WI38 (cell line): Measurements from ENCODE around the gene COL23A1.

Experiments
- H3K4me3 ChIP-seq: 2 replicates; pipeline ENCODE4 v1.5.1; 2011; ENCODE audit warnings: low read depth, mild to moderate bottlenecking, control low read depth, low read length
- TF ChIP-seq, protein P1 (sequence below): IDR thresholded peaks from 2 replicates; pipeline ENCODE4 v1.5.1; 2012; ENCODE audit warnings: low read depth, mild to moderate bottlenecking, control low read depth, low read length

The COL23A1 gene

GRCh38 chr5:178249191-178249989, 340.8 kb downstream of the COL23A1 start:
- no peak overlapping the region for H3K4me3 ChIP-seq
- TF ChIP-seq, protein P1, sequence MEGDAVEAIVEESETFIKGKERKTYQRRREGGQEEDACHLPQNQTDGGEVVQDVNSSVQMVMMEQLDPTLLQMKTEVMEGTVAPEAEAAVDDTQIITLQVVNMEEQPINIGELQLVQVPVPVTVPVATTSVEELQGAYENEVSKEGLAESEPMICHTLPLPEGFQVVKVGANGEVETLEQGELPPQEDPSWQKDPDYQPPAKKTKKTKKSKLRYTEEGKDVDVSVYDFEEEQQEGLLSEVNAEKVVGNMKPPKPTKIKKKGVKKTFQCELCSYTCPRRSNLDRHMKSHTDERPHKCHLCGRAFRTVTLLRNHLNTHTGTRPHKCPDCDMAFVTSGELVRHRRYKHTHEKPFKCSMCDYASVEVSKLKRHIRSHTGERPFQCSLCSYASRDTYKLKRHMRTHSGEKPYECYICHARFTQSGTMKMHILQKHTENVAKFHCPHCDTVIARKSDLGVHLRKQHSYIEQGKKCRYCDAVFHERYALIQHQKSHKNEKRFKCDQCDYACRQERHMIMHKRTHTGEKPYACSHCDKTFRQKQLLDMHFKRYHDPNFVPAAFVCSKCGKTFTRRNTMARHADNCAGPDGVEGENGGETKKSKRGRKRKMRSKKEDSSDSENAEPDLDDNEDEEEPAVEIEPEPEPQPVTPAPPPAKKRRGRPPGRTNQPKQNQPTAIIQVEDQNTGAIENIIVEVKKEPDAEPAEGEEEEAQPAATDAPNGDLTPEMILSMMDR = no peak

DNA sequence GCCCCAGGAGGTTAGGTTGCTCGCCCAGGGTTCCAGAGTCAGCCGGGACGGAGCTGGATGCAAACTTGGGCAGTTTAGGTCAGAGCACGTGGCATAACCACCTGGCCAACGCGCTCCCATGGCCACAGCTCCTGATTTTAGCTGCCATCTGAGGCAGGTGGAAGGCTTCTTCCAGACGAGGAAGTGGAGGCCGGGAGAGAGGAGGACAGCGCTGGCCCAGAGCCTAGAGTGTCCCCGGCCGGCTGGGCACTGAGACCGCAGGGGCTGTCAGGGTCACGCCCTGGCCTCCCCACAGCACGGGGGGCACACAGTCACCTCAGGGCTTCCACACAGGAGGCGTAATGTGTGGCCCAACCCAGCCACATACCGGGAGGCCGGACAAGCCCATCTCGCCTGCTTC, 341.4 kb downstream of the COL23A1 start:
- H3K4me3 ChIP-seq = no peak overlapping the region
- TF ChIP-seq, protein P1 = no peak

DNA sequence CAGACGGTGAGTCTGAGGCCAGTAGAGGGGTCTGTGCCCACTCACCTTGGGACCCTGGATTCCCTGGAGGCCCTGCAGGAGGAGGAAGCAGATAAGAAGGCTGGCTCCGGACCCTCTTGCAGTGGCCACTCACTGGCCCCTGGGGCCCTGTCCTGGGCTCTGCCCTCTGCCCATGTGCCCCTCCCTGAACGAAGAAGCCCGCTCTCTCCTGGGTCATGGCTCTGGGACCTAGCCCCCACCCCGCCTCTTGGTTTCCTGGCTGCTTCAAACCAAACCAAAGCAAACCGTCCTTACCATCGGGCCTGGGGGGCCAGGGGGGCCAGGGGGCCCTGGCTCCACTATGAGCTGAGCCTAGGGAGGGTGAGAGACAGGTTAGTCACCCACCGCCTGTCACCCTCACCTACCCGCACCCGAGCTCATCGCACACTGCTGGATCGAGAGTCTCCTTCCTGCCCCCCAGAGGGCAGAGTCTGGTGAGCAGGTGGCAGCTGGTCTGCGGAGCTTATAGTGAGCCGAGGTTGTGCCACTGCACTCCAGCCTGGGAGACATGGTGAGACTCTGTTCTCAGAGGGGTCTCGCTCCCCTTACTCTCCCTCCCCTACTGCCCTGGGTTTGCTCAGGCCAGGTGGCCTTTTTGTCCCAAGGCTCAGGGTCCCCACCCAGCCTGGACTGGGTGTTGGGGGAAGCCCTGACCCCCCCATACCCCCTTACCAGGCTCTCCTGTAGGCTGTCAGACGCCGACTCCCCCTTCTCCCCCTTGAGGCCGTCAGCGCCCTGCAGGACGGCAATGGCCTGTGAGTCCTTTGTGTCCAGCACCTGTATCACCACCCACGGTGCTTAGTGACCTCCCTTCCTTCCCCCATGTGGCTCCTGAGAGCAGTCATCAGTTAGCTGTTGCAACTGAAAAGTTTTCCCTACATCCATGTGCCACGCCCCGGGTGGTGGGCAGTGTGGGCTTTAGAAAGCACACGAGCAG, 342.4 kb downstream of the COL23A1 start:
- TF ChIP-seq, protein P1 = no peak

GRCh38 chr5:178246624-178247279, 343.4 kb downstream of the COL23A1 start:
- H3K4me3 ChIP-seq = no peak overlapping the region
- TF ChIP-seq, protein P1 = no peak

More for the DNA sequence above, 342.4 kb downstream of the COL23A1 start:
- no peak overlapping the region for H3K4me3 ChIP-seq

GRCh38 chr5:178245389-178245788, 344.8 kb downstream of the COL23A1 start:
- H3K4me3 ChIP-seq = no peak overlapping the region
- TF ChIP-seq, protein P1 = no peak

DNA sequence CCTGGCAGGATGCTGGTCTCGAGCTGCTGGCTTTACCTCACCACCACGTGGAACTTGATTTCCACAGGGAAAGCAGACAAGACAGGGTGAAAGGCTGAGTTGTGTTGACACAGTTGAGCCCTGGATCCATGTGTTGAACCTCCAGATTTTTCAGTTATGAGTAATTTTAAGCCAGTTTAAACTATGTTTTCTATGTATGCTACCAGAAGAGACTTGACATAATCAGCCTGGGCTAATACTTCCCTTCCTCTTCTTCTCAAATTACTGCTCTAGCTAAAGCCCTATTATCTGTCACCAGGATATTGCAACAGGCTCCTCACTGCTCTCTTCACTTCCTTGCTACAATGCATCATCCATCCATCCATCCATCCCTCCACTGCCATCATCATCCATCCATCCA, 345.6 kb downstream of the COL23A1 start:
- TF ChIP-seq, protein P1 = no peak
- no peak overlapping the region for H3K4me3 ChIP-seq
